Left renal pelvis (tissue), 4 donors: Measurements from ENCODE around the gene SIRT2. TPM values are rescaled to one million over a fixed set of nuclear protein-coding genes. Genes with fewer than 3 reads are reported as not detected.
"Not testable (repeated sequence)": the region's sequence is repeated elsewhere in the genome, so short reads cannot be mapped to it uniquely, and the experiment has no call there.

Experiments
- DNase-seq, 4 donors: peaks; one replicate each; pipeline ENCODE4 v3.0.0-alpha.2; 2013; ENCODE audit warnings: low read depth in 4 of 4, low spot score in 3 of 4
- polyA plus RNA-seq, 4 donors: library from polyadenylated mRNA; unstranded; fragments of 120-200 nt; gene quantifications; one replicate each; pipeline ENCODE4 v1.2.1, GENCODE V29; 2013; ENCODE audit not compliant: insufficient read length in 4 of 4

Gene SIRT2
- polyA plus RNA-seq, 4 donors, result 37.9 to 48.3 (median 43.6) TPM

DNA sequence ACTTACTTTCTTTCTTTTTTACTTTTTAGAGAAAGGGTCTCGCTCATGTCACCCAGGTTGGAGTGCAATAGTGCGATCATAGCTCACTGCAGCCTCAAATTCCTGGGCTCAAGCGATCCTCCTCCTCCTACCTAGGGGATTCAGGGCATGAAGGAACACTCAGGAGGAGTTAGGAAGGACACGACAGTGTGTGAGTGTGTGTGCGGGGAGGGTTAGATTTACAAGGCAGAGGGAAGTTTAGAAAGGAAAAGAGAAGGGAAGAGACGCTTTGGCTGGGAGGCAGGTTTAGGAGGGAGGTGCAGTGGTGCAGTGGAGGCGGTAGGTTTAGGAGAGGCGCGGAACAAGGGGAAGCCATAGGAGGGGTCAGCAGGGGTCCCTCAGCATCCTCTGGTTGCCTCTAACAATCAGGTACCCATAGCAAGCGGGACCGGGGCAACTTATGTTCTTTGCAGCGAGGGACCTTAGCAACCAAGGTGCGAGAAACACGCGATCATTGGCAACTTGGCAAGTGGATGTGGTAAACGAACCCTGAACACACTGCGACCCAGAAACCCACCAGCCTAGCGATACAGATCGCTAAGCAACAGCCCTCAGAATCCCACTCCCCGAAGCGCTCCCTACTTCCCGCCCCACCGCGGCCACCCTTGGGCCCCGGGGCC lies 501 bp downstream of the SIRT2 start:
- no peak for DNase-seq

GRCh38 chr19:38894968-38895367 lies 4.5 kb downstream of the SIRT2 start:
- DNase-seq, result no peak

- DNase-seq, result no peak
These were observed 6.1 kb downstream of the SIRT2 start for GRCh38 chr19:38893341-38893771.

GRCh38 chr19:38892841-38893240 lies 6.6 kb downstream of the SIRT2 start:
- DNase-seq, result no peak

GRCh38 chr19:38891771-38892170 lies 7.6 kb downstream of the SIRT2 start:
- DNase-seq, result no peak

DNA sequence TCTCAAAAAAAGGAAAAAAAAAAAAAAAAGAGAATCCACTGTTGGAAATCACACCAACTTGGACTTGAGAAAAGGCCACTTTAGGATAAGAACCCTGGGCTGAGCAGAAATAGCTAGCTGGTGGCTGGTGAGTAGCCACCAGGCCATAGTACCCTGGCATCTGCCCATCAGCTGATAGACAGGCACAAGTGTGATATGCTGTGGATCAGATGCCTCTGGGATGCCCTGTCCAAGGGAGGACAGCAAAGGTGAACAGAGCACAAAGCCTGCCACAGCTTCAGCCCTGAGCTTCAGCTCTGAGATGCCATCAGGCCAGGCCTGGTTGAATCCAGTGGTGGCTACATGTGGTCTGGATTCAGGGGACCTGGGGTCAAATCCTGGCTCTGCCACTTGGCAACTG lies 8.7 kb downstream of the SIRT2 start:
- no peak for DNase-seq

- no peak for DNase-seq
These were observed 9.6 kb downstream of the SIRT2 start for GRCh38 chr19:38889803-38890202.

DNA sequence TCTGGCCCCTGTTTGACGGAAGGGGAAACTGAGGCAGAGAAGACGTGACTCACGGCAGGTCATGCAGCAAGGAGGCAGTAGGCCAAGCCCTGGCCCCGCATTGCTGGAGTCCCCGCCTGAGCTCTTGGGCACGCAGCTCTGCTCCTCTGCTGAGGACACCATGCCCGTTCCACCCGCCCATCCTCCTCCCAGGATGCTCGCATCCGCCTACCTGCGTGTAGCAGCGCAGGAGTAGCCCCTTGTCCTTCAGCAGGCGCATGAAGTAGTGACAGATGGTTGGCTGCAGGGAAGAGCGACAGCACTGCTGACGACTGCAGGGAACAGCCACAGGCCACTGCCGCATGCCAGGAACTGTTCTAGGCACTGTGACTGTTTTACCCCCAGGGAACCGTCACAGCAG lies 10.5 kb downstream of the SIRT2 start:
- no peak for DNase-seq

- not testable (repeated sequence) for DNase-seq
These were observed 14.7 kb downstream of the SIRT2 start for GRCh38 chr19:38884691-38885090.

DNA sequence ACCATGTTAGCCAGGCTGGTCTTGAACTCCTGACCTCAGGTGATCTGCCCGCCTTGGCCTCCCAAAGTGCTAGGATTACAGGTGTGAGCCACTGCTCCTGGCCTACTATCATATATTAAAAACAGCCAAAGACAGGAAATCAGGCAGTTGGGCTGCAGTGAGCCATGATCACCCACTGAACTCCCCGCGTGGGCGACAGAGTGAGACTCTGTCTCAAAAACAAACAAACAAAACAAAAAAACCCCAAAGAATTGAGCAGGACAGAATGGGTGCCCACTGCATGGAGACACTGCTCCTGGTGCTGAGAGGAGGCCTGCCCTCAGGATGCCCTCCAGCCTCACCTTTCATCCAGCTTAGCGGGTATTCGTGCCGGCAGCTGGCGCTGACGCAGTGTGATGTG lies 16.1 kb downstream of the SIRT2 start:
- DNase-seq, result no peak

GRCh38 chr19:38880882-38881609 lies 18.4 kb downstream of the SIRT2 start:
- no peak for DNase-seq

GRCh38 chr19:38880076-38880881 lies 19.1 kb downstream of the SIRT2 start:
- DNase-seq, result no peak

- DNase-seq, result no peak
These were observed 20.0 kb downstream of the SIRT2 start for GRCh38 chr19:38879400-38879751.

- DNase-seq, result no peak
These were observed 20.6 kb downstream of the SIRT2 start for GRCh38 chr19:38878575-38879399.

GRCh38 chr19:38877781-38878574 lies 21.4 kb downstream of the SIRT2 start, which contains the start of gene RINL:
Gene RINL (minus strand): TSS chr19:38878275. CDS start chr19:38876742, 1,533 bp downstream.
- DNase-seq, result no peak

DNA sequence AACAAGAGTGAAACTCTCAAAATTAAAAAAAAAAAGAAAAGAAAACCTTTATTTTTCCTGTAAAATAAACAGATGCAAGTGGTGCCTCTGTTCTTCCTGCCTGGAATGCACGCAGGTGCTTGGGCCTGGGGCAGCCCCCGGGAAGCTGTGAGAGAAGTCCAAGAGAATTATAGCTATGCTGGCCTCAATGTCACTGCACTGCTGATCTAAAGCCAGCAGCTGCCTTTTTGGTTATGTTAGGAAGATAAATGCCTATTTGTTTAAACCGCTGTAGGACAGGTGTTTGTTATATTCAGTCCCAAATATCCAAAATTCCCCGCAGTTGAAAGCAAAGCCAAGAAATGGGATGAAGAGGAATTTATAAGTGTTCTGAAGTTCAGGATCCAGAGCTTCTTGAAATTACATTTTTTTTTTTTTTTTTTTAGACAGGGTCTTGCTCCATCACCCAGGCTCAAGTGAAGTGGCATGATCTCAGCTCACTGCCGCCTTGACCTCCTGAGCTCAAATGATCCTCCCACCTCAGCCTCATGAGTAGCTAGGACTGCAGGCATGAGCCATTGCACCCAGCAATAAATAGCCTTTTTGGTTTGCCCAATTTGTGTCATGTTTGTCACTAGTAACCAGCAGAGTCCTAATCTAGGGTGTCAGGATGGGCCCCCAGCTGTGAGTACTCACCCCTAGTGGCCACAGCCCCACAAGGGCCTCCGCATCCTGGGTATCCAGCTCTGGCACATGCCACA lies 23.6 kb downstream of the SIRT2 start:
- no peak for DNase-seq

GRCh38 chr19:38873400-38873799 lies 26.0 kb downstream of the SIRT2 start:
- DNase-seq, result not testable (repeated sequence)

- DNase-seq, result no peak
These were observed 28.8 kb downstream of the SIRT2 start for GRCh38 chr19:38870612-38871011.
